ENCODE data around the gene BPHL.

DNA sequence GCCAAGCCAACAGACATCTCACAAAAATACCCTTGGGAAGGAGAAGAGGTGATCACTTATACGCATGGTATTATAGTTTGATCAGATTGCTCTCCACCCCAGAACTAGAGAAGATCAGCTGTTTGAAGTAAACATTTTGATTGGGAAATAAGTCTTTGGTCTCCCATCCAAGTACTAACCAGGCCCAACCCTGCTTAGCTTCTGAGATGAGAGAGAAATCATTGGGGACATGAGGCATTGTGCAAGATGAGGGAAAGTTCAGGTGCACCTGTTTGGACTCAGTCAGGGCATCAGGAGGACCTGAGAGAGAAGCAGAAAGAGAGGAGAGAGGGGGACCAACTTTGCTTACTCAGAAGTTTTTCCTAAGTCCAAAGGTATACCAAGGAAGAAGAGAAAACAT is 38.8 kb upstream of the BPHL start:
- TF ChIP-seq, protein P1, sequence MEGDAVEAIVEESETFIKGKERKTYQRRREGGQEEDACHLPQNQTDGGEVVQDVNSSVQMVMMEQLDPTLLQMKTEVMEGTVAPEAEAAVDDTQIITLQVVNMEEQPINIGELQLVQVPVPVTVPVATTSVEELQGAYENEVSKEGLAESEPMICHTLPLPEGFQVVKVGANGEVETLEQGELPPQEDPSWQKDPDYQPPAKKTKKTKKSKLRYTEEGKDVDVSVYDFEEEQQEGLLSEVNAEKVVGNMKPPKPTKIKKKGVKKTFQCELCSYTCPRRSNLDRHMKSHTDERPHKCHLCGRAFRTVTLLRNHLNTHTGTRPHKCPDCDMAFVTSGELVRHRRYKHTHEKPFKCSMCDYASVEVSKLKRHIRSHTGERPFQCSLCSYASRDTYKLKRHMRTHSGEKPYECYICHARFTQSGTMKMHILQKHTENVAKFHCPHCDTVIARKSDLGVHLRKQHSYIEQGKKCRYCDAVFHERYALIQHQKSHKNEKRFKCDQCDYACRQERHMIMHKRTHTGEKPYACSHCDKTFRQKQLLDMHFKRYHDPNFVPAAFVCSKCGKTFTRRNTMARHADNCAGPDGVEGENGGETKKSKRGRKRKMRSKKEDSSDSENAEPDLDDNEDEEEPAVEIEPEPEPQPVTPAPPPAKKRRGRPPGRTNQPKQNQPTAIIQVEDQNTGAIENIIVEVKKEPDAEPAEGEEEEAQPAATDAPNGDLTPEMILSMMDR (conservative IDR thresholded peaks at IDR 0.05 in 1 of 2, IDR thresholded peaks at IDR 0.05 in 1 of 2; ENCODE audit: extremely low read depth in 1 of 2, insufficient read depth in 1 of 2, low read depth in 1 of 2, low read length in 2 of 2) = no peak
- no peak for TF ChIP-seq EZH2 (IDR thresholded peaks at IDR 0.05; ENCODE audit: borderline replicate concordance, low read length)

Data from mammary epithelial cell (primary cell).